ENCODE measurements around the gene SASS6. TPM values are rescaled to one million over a fixed set of nuclear protein-coding genes. Genes with fewer than 3 reads are reported as not detected.
A peak's percentile ranks its signal among the peaks of the same experiment; 100 is the strongest.

Gene SASS6
- total RNA-seq, 1 donor, result 2.5 TPM

GRCh38 chr1:100087396-100087795 is 45.3 kb downstream of the SASS6 start:
- H3K4me3 ChIP-seq (ENCODE audit: insufficient read depth, low read length), result no peak overlapping the region
- no peaks in the 10 kb centered on the region for H3K27me3 ChIP-seq (ENCODE audit: insufficient read depth, low read length)
- H3K9me3 ChIP-seq (ENCODE audit: low read depth, low read length), result no peaks in the 10 kb centered on the region
- no peak overlapping the region for H2AFZ ChIP-seq (ENCODE audit: low read length)
- no peaks in the 10 kb centered on the region for H4K20me1 ChIP-seq (ENCODE audit: insufficient read depth, low read length)
- no peak overlapping the region for H3K4me2 ChIP-seq (ENCODE audit: insufficient read depth, low read length)
- DNase-seq (ENCODE audit: insufficient read length, low spot score, missing footprints), result no peak
- H3K4me1 ChIP-seq (ENCODE audit: insufficient read depth, low read length), result no peaks in the 10 kb centered on the region
- TF ChIP-seq CTCF (IDR thresholded peaks at IDR 0.05; ENCODE audit: extremely low read depth, low read depth, low read length), result no peak
- no peak overlapping the region for H3K27ac ChIP-seq (ENCODE audit: low read depth, low read length)
- no peaks in the 10 kb centered on the region for H3K36me3 ChIP-seq (ENCODE audit: insufficient read depth, low read length)
- no peaks in the 10 kb centered on the region for H3K79me2 ChIP-seq (ENCODE audit: insufficient read depth, low read length)

- Histone ChIP-seq H3K36me3 (ENCODE audit: insufficient read depth, low read length) (peaks cover 30% of the 10 kb centered on the region), H3K27me3 (ENCODE audit: insufficient read depth, low read length) (no peaks in the 10 kb centered on the region), H3K4me2 (ENCODE audit: insufficient read depth, low read length) (no peak overlapping the region), H3K4me1 (ENCODE audit: insufficient read depth, low read length) (peaks cover 4% of the 10 kb centered on the region), H3K79me2 (ENCODE audit: insufficient read depth, low read length) (no peaks in the 10 kb centered on the region), H3K27ac (ENCODE audit: low read depth, low read length) (no peak overlapping the region), H4K20me1 (ENCODE audit: insufficient read depth, low read length) (no peaks in the 10 kb centered on the region), H3K4me3 (ENCODE audit: insufficient read depth, low read length) (no peak overlapping the region), H2AFZ (ENCODE audit: low read length) (no peak overlapping the region), H3K9me3 (ENCODE audit: low read depth, low read length) (no peaks in the 10 kb centered on the region)
- DNase-seq (ENCODE audit: insufficient read length, low spot score, missing footprints), result no peak
- no peak for TF ChIP-seq CTCF (IDR thresholded peaks at IDR 0.05; ENCODE audit: extremely low read depth, low read depth, low read length)
Observed at GRCh38 chr1:100080331-100080730, 52.4 kb downstream of the SASS6 start.

- H3K36me3 ChIP-seq (ENCODE audit: insufficient read depth, low read length), result peaks cover 36% of the 10 kb centered on the region
- H2AFZ ChIP-seq (ENCODE audit: low read length), result no peak overlapping the region
- no peak overlapping the region for H3K27ac ChIP-seq (ENCODE audit: low read depth, low read length)
- DNase-seq (ENCODE audit: insufficient read length, low spot score, missing footprints), result no peak
- TF ChIP-seq CTCF (IDR thresholded peaks at IDR 0.05; ENCODE audit: extremely low read depth, low read depth, low read length), result no peak
- H3K79me2 ChIP-seq (ENCODE audit: insufficient read depth, low read length), result peaks cover 2% of the 10 kb centered on the region
- H4K20me1 ChIP-seq (ENCODE audit: insufficient read depth, low read length), result no peaks in the 10 kb centered on the region
- H3K27me3 ChIP-seq (ENCODE audit: insufficient read depth, low read length), result no peaks in the 10 kb centered on the region
- no peak overlapping the region for H3K4me3 ChIP-seq (ENCODE audit: insufficient read depth, low read length)
- H3K4me2 ChIP-seq (ENCODE audit: insufficient read depth, low read length), result no peak overlapping the region
- H3K9me3 ChIP-seq (ENCODE audit: low read depth, low read length), result no peaks in the 10 kb centered on the region
- peaks cover 4% of the 10 kb centered on the region for H3K4me1 ChIP-seq (ENCODE audit: insufficient read depth, low read length)
Observed at GRCh38 chr1:100077531-100077930, 55.2 kb downstream of the SASS6 start.

GRCh38 chr1:100076744-100077143 is 56.0 kb downstream of the SASS6 start:
- no peak overlapping the region for H3K4me3 ChIP-seq (ENCODE audit: insufficient read depth, low read length)
- no peak overlapping the region for H2AFZ ChIP-seq (ENCODE audit: low read length)
- no peaks in the 10 kb centered on the region for H3K27me3 ChIP-seq (ENCODE audit: insufficient read depth, low read length)
- peaks cover 4% of the 10 kb centered on the region for H3K4me1 ChIP-seq (ENCODE audit: insufficient read depth, low read length)
- no peak for DNase-seq (ENCODE audit: insufficient read length, low spot score, missing footprints)
- no peaks in the 10 kb centered on the region for H3K9me3 ChIP-seq (ENCODE audit: low read depth, low read length)
- peaks cover 4% of the 10 kb centered on the region for H3K79me2 ChIP-seq (ENCODE audit: insufficient read depth, low read length)
- no peak overlapping the region for H3K4me2 ChIP-seq (ENCODE audit: insufficient read depth, low read length)
- no peaks in the 10 kb centered on the region for H4K20me1 ChIP-seq (ENCODE audit: insufficient read depth, low read length)
- peaks cover 42% of the 10 kb centered on the region for H3K36me3 ChIP-seq (ENCODE audit: insufficient read depth, low read length)
- TF ChIP-seq CTCF (IDR thresholded peaks at IDR 0.05; ENCODE audit: extremely low read depth, low read depth, low read length), result no peak
- peak overlapping the region; percentile 28 for H3K27ac ChIP-seq (ENCODE audit: low read depth, low read length)
